ENCODE measurements around the gene HUWE1. TPM values are rescaled to one million over a fixed set of nuclear protein-coding genes. Genes with fewer than 3 reads are reported as not detected.

The HUWE1 gene
- total RNA-seq, 1 experiment from 2014 or later: 277 TPM

GRCh38 chrX:53599781-53600396 lies 86.6 kb downstream of the HUWE1 start (continued):
- no peak for TF ChIP-seq E2F1 (CRISPR knock-in tag; IDR thresholded peaks at IDR 0.05)
- TF ChIP-seq ZNF396 (CRISPR knock-in tag; IDR thresholded peaks at IDR 0.05; ENCODE audit: borderline replicate concordance): no peak
- TF ChIP-seq NR2C2 (CRISPR knock-in tag; IDR thresholded peaks at IDR 0.05): no peak
- TF ChIP-seq AR (CRISPR knock-in tag; IDR thresholded peaks at IDR 0.05): no peak
- no peak for TF ChIP-seq NFATC4 (CRISPR knock-in tag; IDR thresholded peaks at IDR 0.05)
- TF ChIP-seq ATF2 (CRISPR knock-in tag; IDR thresholded peaks at IDR 0.05; ENCODE audit: borderline replicate concordance, low read depth): no peak

GRCh38 chrX:53598169-53598568 lies 88.3 kb downstream of the HUWE1 start:
- POLR2A ChIA-PET: no interaction called here
- peaks cover 57% of the 10 kb centered on the region for H3K36me3 Mint-ChIP-seq

GRCh38 chrX:53595266-53595810 lies 91.2 kb downstream of the HUWE1 start:
- POLR2A ChIA-PET: no interaction called here
- H3K27me3 Mint-ChIP-seq (ENCODE audit: low read depth): no peaks in the 10 kb centered on the region
- H3K9me3 Mint-ChIP-seq: no peaks in the 10 kb centered on the region
- no peak overlapping the region for H3K27ac Mint-ChIP-seq
- ATAC-seq (no peak), DNase-seq (ENCODE audit: low spot score) (no peak)
- no peak overlapping the region for H3K4me3 Mint-ChIP-seq
- CTCF ChIA-PET: no interaction called here
- no peaks in the 10 kb centered on the region for H3K4me1 Mint-ChIP-seq
- peaks cover 69% of the 10 kb centered on the region for H3K36me3 Mint-ChIP-seq
- no peak for TF ChIP-seq E2F5 (CRISPR knock-in tag; IDR thresholded peaks at IDR 0.05)
- TF ChIP-seq ATF6 (CRISPR knock-in tag; IDR thresholded peaks at IDR 0.05): no peak
- TF ChIP-seq USF1 (CRISPR knock-in tag; IDR thresholded peaks at IDR 0.05): no peak
- no peak for TF ChIP-seq ZNF317 (CRISPR knock-in tag; IDR thresholded peaks at IDR 0.05; ENCODE audit: borderline replicate concordance, low read depth)
- TF ChIP-seq CBFB (CRISPR knock-in tag; IDR thresholded peaks at IDR 0.05; ENCODE audit: low read depth): no peak
- no peak for TF ChIP-seq HMGXB4 (CRISPR knock-in tag; IDR thresholded peaks at IDR 0.05)
- no peak for TF ChIP-seq ZNF423 (CRISPR knock-in tag; IDR thresholded peaks at IDR 0.05)
- no peak for TF ChIP-seq JAZF1 (CRISPR knock-in tag; IDR thresholded peaks at IDR 0.05)
- TF ChIP-seq NR3C1 (CRISPR knock-in tag; conservative IDR thresholded peaks at IDR 0.05; ENCODE audit: low read depth): no peak
- no peak for TF ChIP-seq TEAD1 (CRISPR knock-in tag; IDR thresholded peaks at IDR 0.05)
- TF ChIP-seq ZNF232 (CRISPR knock-in tag; IDR thresholded peaks at IDR 0.05): no peak

More at GRCh38 chrX:53598169-53598568, 88.3 kb downstream of the HUWE1 start:
- H3K4me1 Mint-ChIP-seq: no peaks in the 10 kb centered on the region
- no peak overlapping the region for H3K27ac Mint-ChIP-seq
- H3K9me3 Mint-ChIP-seq: no peaks in the 10 kb centered on the region
- DNase-seq (ENCODE audit: low spot score): no peak
- no peak for ATAC-seq
- CTCF ChIA-PET: no interaction called here
- TF ChIP-seq ZNF396 (CRISPR knock-in tag; IDR thresholded peaks at IDR 0.05; ENCODE audit: borderline replicate concordance): no peak
- TF ChIP-seq NFATC4 (CRISPR knock-in tag; IDR thresholded peaks at IDR 0.05): no peak
- no peak for TF ChIP-seq ATF3 (CRISPR knock-in tag; conservative IDR thresholded peaks at IDR 0.05)
- TF ChIP-seq OVOL2 (CRISPR knock-in tag; IDR thresholded peaks at IDR 0.05; ENCODE audit: borderline replicate concordance): no peak
- TF ChIP-seq IRF2 (CRISPR knock-in tag; IDR thresholded peaks at IDR 0.05; ENCODE audit: borderline replicate concordance, low read depth): no peak
- no peak for TF ChIP-seq ZNF138 (CRISPR knock-in tag; conservative IDR thresholded peaks at IDR 0.05)
- no peaks in the 10 kb centered on the region for H3K27me3 Mint-ChIP-seq (ENCODE audit: low read depth)
- H3K4me3 Mint-ChIP-seq: no peak overlapping the region
